Temporal lobe (tissue), 1 donor: ENCODE measurements around the gene KNCN. TPM values are rescaled to one million over a fixed set of nuclear protein-coding genes. Genes with fewer than 3 reads are reported as not detected.

Source experiments
- total RNA-seq: library from RNA; depleted of rRNA; stranded (reverse); fragments of >200 nt; gene quantifications from one replicate; pipeline ENCODE4 v1.2.3, GENCODE V29; 2014

Gene KNCN
- total RNA-seq, 1 donor from 2014 or later = not detected

Other genes starting within 250 kb of the KNCN start
- gene LRRC41, start 248.0 kb downstream of the KNCN start, total RNA-seq = 41.1 TPM
- gene UQCRH, start 247.9 kb downstream of the KNCN start, total RNA-seq = 190 TPM
- 8.4 TPM for gene NSUN4, start 210.8 kb downstream of the KNCN start, total RNA-seq
- 17.0 TPM for gene FAAH, start 157.3 kb downstream of the KNCN start, total RNA-seq
- not detected for gene DMBX1, start 61.8 kb downstream of the KNCN start, total RNA-seq
- 8.9 TPM for gene MKNK1, start 52.6 kb upstream of the KNCN start, total RNA-seq
- gene MOB3C, start 65.2 kb upstream of the KNCN start, total RNA-seq = 2.2 TPM
- 29.0 TPM for gene ATPAF1, start 116.7 kb upstream of the KNCN start, total RNA-seq
- gene TEX38, start 120.2 kb upstream of the KNCN start, total RNA-seq = not detected
- gene EFCAB14, start 167.5 kb upstream of the KNCN start, total RNA-seq = 20.9 TPM
- gene CYP4B1, start 247.4 kb upstream of the KNCN start, total RNA-seq = under 0.01 TPM